Esophagus mucosa (tissue), 1 donor: ENCODE data around the gene CAPZA1. TPM values are rescaled to one million over a fixed set of nuclear protein-coding genes. Genes with fewer than 3 reads are reported as not detected.
A peak's percentile ranks its signal among the peaks of the same experiment; 100 is the strongest.

Experiments used
- ATAC-seq: fragments of 200-7000 bp; cut with Tn5 transposase; one replicate; pipeline ENCODE4 v1.9.1; 2020
- total RNA-seq: library from RNA; stranded (reverse); gene quantifications from one replicate; pipeline ENCODE4 v1.2.4, GENCODE V29; 2023
- donor health status: DM: yes; HTN: yes; CAD: no.

The CAPZA1 gene
- total RNA-seq, 1 donor from 2014 or later = 142 TPM

GRCh38 chr1:112702420-112703261 lies 83.0 kb downstream of the CAPZA1 start:
- no peak for ATAC-seq

GRCh38 chr1:112703706-112704105 lies 84.1 kb downstream of the CAPZA1 start:
- no peak for ATAC-seq

- peak; percentile 11 for ATAC-seq
Measured at GRCh38 chr1:112704391-112704933, 84.8 kb downstream of the CAPZA1 start.

- ATAC-seq = peak; percentile 56
Measured at GRCh38 chr1:112704934-112705627, 85.4 kb downstream of the CAPZA1 start.

- peak; percentile 62 for ATAC-seq
Measured at GRCh38 chr1:112706505-112707220, 87.0 kb downstream of the CAPZA1 start, which contains the start of gene RHOC. Gene RHOC, minus strand, starts transcription at chr1:112707127. Its CDS starts 3,328 bp downstream, at chr1:112703799.

GRCh38 chr1:112707221-112708001 lies 87.8 kb downstream of the CAPZA1 start:
- ATAC-seq = peak; percentile 67

- no peak for ATAC-seq
Measured at GRCh38 chr1:112708002-112708448, 88.4 kb downstream of the CAPZA1 start.

- no peak for ATAC-seq
Measured at GRCh38 chr1:112708489-112708888, 88.9 kb downstream of the CAPZA1 start.

GRCh38 chr1:112710159-112710558 lies 90.5 kb downstream of the CAPZA1 start:
- no peak for ATAC-seq

GRCh38 chr1:112710586-112710985 lies 91.0 kb downstream of the CAPZA1 start:
- ATAC-seq = no peak

- no peak for ATAC-seq
Measured at GRCh38 chr1:112711041-112711440, 91.4 kb downstream of the CAPZA1 start.

GRCh38 chr1:112711670-112712069 lies 92.0 kb downstream of the CAPZA1 start:
- no peak for ATAC-seq

GRCh38 chr1:112712191-112712590 lies 92.6 kb downstream of the CAPZA1 start:
- ATAC-seq = no peak

- ATAC-seq = no peak
Measured at GRCh38 chr1:112712701-112713128, 93.1 kb downstream of the CAPZA1 start.

- no peak for ATAC-seq
Measured at GRCh38 chr1:112713466-112714312, 94.1 kb downstream of the CAPZA1 start.

- peak; percentile 15 for ATAC-seq
Measured at GRCh38 chr1:112714313-112715263, 95.0 kb downstream of the CAPZA1 start.

GRCh38 chr1:112715264-112716053 lies 95.8 kb downstream of the CAPZA1 start, which contains the start of gene PPM1J:
Gene PPM1J, minus strand, starts transcription at chr1:112715332. Its CDS starts 31 bp downstream, at chr1:112715301.
- peak; percentile 87 for ATAC-seq

- peak; percentile 67 for ATAC-seq
Measured at GRCh38 chr1:112716133-112716720, 96.6 kb downstream of the CAPZA1 start.
